Kidney epithelial cell (primary cell): ENCODE results near the gene TNFRSF8. TPM values are rescaled to one million over a fixed set of nuclear protein-coding genes. Genes with fewer than 3 reads are reported as not detected.

ENCODE experiments used
- DNase-seq: peaks from one replicate; pipeline ENCODE4 v3.0.0-alpha.2; 2010; ENCODE audit warnings: low read depth
- H3K27me3 ChIP-seq: 2 replicates; pipeline ENCODE4 v1.6.0; 2011; ENCODE audit warnings: low read length; ENCODE audit not compliant: control insufficient read depth, insufficient read depth
- H3K36me3 ChIP-seq: 2 replicates; pipeline ENCODE4 v1.5.1; 2011; ENCODE audit warnings: low read length; ENCODE audit not compliant: control insufficient read depth, insufficient read depth
- H3K4me3 ChIP-seq: 2 replicates; pipeline ENCODE4 v1.5.1; 2011; ENCODE audit warnings: low read depth, mild to moderate bottlenecking, control low read depth, low read length
- CTCF ChIP-seq: IDR thresholded peaks from 2 replicates; pipeline ENCODE4 v1.5.1; 2011; ENCODE audit warnings: mild to moderate bottlenecking, moderate library complexity, low read length, control low read depth, inconsistent platforms; ENCODE audit not compliant: insufficient read depth, poor library complexity, severe bottlenecking
- total RNA-seq: library from RNA; depleted of rRNA; stranded (reverse); fragments of >200 nt; gene quantifications from 2 replicates; pipeline ENCODE4 v1.2.3, GENCODE V29; 2015

Gene TNFRSF8
- total RNA-seq, 1 donor from 2014 or later, result 0.21 TPM

GRCh38 chr1:12177156-12177998 lies 114.3 kb downstream of the TNFRSF8 start:
- TF ChIP-seq CTCF, result no peak
- H3K27me3 ChIP-seq, result peaks cover 19% of the 10 kb centered on the region
- H3K36me3 ChIP-seq, result no peaks in the 10 kb centered on the region
- DNase-seq, result no peak
- no peak overlapping the region for H3K4me3 ChIP-seq

GRCh38 chr1:12177999-12178441 lies 114.9 kb downstream of the TNFRSF8 start:
- Histone ChIP-seq H3K27me3 (peaks cover 19% of the 10 kb centered on the region), H3K36me3 (no peaks in the 10 kb centered on the region), H3K4me3 (no peak overlapping the region)
- no peak for TF ChIP-seq CTCF
- no peak for DNase-seq

- H3K4me3 ChIP-seq, result no peak overlapping the region
- no peaks in the 10 kb centered on the region for H3K36me3 ChIP-seq
- TF ChIP-seq CTCF, result no peak
- peaks cover 17% of the 10 kb centered on the region for H3K27me3 ChIP-seq
- DNase-seq, result no peak
These were observed 115.4 kb downstream of the TNFRSF8 start for GRCh38 chr1:12178511-12178910.

- no peaks in the 10 kb centered on the region for H3K36me3 ChIP-seq
- H3K4me3 ChIP-seq, result no peak overlapping the region
- TF ChIP-seq CTCF, result no peak
- peaks cover 14% of the 10 kb centered on the region for H3K27me3 ChIP-seq
- peak; percentile 32 for DNase-seq
These were observed 116.0 kb downstream of the TNFRSF8 start for GRCh38 chr1:12179111-12179519.

- no peak for TF ChIP-seq CTCF
- peaks cover 14% of the 10 kb centered on the region for H3K27me3 ChIP-seq
- DNase-seq, result no peak
These were observed 116.6 kb downstream of the TNFRSF8 start for GRCh38 chr1:12179676-12180075.

GRCh38 chr1:12180315-12180714 lies 117.2 kb downstream of the TNFRSF8 start:
- H3K4me3 ChIP-seq, result no peak overlapping the region
- no peak for TF ChIP-seq CTCF
- peaks cover 14% of the 10 kb centered on the region for H3K27me3 ChIP-seq
- no peak for DNase-seq
- H3K36me3 ChIP-seq, result no peaks in the 10 kb centered on the region

More at GRCh38 chr1:12179676-12180075, 116.6 kb downstream of the TNFRSF8 start:
- Histone ChIP-seq H3K36me3 (no peaks in the 10 kb centered on the region), H3K4me3 (no peak overlapping the region)
